ENCODE data around the gene STEAP3. TPM values are rescaled to one million over a fixed set of nuclear protein-coding genes. Genes with fewer than 3 reads are reported as not detected.
A peak's percentile ranks its signal among the peaks of the same experiment; 100 is the strongest.

STEAP3 gene
- polyA plus RNA-seq, 4 donors, result 1.4 to 1.9 (median 1.7) TPM

GRCh38 chr2:119197529-119198239, 25.9 kb upstream of the STEAP3 start:
- no peak for DNase-seq (ENCODE audit: low read depth in 4 of 4, low spot score in 3 of 4)

GRCh38 chr2:119198240-119198840, 25.3 kb upstream of the STEAP3 start:
- DNase-seq (ENCODE audit: low read depth in 4 of 4, low spot score in 3 of 4), result no peak

GRCh38 chr2:119201815-119202214, 21.8 kb upstream of the STEAP3 start:
- DNase-seq (ENCODE audit: low read depth in 4 of 4, low spot score in 3 of 4), result no peak

GRCh38 chr2:119202610-119203310, 20.9 kb upstream of the STEAP3 start:
- DNase-seq (ENCODE audit: low read depth in 4 of 4, low spot score in 3 of 4), result no peak

- DNase-seq (ENCODE audit: low read depth in 4 of 4, low spot score in 3 of 4), result no peak
Observed at GRCh38 chr2:119204525-119204924, 19.1 kb upstream of the STEAP3 start.

GRCh38 chr2:119205001-119205706, 18.5 kb upstream of the STEAP3 start:
- DNase-seq (ENCODE audit: low read depth in 4 of 4, low spot score in 3 of 4), result no peak

DNA sequence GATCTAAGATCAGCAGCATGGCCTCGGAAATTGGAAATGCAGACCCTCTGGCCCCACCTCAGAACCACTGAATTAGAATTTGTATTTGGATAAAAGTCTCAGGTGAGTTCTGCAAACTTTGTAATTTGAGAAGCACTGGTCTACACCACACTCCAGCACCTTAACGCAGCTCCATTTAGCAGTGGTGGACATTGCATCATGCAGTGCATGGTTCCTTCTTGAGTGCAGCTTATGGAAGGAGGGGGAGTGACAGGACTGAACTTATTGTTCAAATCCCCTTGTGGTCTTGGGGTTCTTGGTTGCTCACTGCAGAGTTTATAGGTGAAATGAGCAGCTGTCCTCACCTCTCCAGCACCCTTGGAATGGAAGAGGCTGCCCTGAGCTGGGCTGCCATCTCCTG, 17.4 kb upstream of the STEAP3 start:
- DNase-seq (ENCODE audit: low read depth in 4 of 4, low spot score in 3 of 4), result no peak

GRCh38 chr2:119207447-119207846, 16.2 kb upstream of the STEAP3 start:
- DNase-seq (ENCODE audit: low read depth in 4 of 4, low spot score in 3 of 4), result no peak

DNA sequence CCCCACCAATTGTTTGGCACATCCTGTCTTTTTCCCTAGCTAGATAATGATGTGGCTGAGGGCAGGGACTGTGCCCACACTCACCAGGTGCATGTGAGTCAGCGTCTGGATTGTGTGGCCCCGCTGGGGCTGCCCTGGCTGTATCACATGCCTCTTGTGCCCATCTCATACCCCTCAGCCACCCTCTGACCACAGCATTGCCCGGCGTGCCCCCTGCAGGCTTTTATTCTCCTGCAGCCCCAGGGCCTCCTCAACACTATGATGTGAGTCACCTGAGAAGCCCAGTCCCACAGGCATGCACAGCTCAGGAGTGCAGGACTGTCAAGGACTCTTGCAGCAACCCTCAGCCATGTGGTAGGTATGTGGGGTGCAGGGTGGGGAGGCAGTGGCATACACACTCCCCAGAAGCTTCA, 14.8 kb upstream of the STEAP3 start:
- no peak for DNase-seq (ENCODE audit: low read depth in 4 of 4, low spot score in 3 of 4)

DNA sequence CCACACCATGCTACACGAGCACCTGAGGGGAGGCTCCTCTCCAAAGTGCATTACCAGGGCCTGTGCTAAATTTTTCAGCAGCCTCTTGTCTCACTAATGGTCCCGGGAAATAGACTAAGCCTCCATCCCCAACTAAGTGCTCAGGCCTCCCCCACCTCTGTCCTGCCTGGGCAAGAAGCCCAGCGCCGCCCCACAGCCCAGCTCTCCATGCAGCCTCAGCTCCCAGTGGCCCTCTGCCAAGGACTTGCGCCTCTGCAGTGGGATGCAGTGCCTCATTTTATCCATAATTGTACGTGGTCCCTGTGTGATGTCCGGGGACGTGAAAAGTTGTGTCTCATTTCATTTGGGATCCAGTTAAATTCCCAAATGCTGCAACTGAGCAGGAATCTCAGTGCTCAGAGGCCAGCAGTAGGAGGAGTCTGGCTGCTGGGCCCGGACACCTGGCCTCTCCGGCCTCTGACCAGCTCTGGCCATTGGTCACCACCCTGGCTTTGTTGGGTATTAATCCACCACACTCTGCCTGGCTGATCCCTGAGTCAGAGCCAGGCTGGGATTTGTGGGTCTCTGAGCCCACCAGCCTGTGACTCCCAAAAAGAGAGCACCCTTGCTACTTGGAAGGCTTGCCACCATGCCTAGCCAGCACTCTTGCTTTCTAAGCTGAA, 11.4 kb upstream of the STEAP3 start:
- DNase-seq (ENCODE audit: low read depth in 4 of 4, low spot score in 3 of 4), result no peak

- no peak for DNase-seq (ENCODE audit: low read depth in 4 of 4, low spot score in 3 of 4)
Observed at GRCh38 chr2:119214453-119215037, 9.1 kb upstream of the STEAP3 start.

- no peak for DNase-seq (ENCODE audit: low read depth in 4 of 4, low spot score in 3 of 4)
Observed at GRCh38 chr2:119216994-119217393, 6.6 kb upstream of the STEAP3 start.

- DNase-seq (ENCODE audit: low read depth in 4 of 4, low spot score in 3 of 4), result peak in 3 of 4 donors; percentile 16 to 32 (median 28)
Observed at GRCh38 chr2:119218478-119219064, 5.1 kb upstream of the STEAP3 start.

GRCh38 chr2:119219873-119220272, 3.8 kb upstream of the STEAP3 start:
- no peak for DNase-seq (ENCODE audit: low read depth in 4 of 4, low spot score in 3 of 4)

- DNase-seq (ENCODE audit: low read depth in 4 of 4, low spot score in 3 of 4), result no peak
Observed at GRCh38 chr2:119220720-119221301, 2.8 kb upstream of the STEAP3 start.

GRCh38 chr2:119221609-119222008, 2.0 kb upstream of the STEAP3 start:
- DNase-seq (ENCODE audit: low read depth in 4 of 4, low spot score in 3 of 4), result no peak

DNA sequence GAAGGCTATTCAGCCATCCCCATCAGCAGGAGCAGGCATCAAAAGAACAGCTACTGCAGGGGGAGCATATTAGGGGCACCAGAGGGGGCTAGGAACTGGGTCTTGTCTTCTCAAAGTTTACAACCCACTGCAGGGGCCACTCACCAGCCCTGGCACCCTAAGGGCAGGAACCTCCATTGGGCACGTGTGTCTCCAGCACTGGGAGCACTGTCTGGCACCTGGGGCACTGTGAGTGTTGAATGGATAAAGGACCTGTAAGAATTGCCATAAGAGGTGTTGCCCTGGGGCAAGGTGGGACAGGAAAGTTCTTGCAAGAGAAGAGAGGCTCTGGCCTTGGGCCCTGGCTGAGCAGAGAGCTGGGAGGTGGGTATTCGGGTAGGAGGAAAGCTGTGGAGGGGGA, 1.4 kb upstream of the STEAP3 start:
- DNase-seq (ENCODE audit: low read depth in 4 of 4, low spot score in 3 of 4), result no peak

DNA sequence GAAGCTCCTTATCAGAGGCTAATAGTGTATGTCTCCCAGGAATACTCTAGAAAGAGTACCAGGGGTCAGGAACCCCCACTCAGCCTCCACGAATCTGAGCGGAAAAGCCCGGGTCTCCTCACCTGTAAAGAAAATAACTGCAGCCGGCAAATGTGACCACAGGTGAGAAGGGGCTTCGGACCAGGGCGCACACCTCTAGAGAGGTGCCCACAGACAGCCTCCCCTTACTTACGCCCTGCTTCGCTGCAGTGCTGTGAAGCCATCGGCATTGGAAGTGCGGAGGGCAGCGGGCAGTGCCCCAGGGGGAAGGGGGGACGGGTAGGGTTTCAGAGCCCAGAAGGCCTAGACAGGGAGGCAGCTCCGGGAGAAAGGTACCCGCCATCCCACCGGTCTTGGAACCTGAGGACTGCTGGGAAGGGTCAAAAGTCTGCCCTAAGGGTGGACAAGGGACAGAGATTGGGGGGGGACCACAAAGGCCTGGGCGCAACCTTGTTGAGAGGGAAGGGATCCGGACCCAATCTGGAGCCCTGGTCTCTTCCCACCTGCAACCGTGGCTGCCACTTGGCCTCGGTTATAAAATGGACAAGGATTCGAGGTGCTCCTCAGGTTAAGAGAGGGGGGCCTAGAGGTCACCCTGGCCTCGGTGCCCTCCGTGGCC, 642 bp upstream of the STEAP3 start:
- no peak for DNase-seq (ENCODE audit: low read depth in 4 of 4, low spot score in 3 of 4)
